Measurements from ENCODE around the gene ZNF546. TPM values are rescaled to one million over a fixed set of nuclear protein-coding genes. Genes with fewer than 3 reads are reported as not detected.
A peak's percentile ranks its signal among the peaks of the same experiment; 100 is the strongest.

Gene ZNF546
- total and polyA plus RNA-seq, 5 donors from 2014 or later: 2.3 to 5.8 (median 5.2) TPM

DNA sequence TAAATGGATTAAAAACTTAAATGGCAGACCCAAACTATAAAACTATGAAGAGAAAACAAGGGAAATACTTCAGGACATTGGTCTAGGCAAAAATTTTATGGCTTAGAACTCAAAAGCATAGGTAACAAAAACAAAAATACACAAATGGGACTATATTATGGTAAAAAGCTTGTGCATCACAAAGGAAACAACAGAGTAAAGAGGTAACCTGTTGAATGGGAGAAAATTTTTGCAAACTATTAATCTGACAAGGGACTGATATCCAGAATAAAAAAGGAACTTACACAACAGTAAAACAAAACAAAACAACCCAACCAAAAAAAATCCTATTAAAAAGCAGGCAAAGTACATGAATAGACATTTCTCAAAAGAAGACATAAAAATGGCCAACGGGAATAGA is 9.3 kb upstream of the ZNF546 start:
- Mint-ChIP-seq H3K9me3 (peaks cover 0 to 40% (median 14%) of the 10 kb centered on the region in 7 donors), H3K27ac (no peak overlapping the region), H3K4me1 (peaks cover 14 to 41% (median 25%) of the 10 kb centered on the region in 4 donors), H3K27me3 (peaks cover 5% of the 10 kb centered on the region), H3K4me3 (no peak overlapping the region), H3K36me3 (peaks cover 36% of the 10 kb centered on the region)
- H3K36me3 ChIP-seq (ENCODE audit: control insufficient read depth, insufficient read depth, low read length): peaks cover 9% of the 10 kb centered on the region
- no peak overlapping the region for H3K4me3 ChIP-seq (ENCODE audit: low read depth, low read length)
- ATAC-seq (ENCODE audit: low read depth in 2 of 2): no peak
- H3K4me1 ChIP-seq (ENCODE audit: control insufficient read depth, insufficient read depth, low read length, poor library complexity, severe bottlenecking): no peaks in the 10 kb centered on the region
- no peak overlapping the region for H3K27ac ChIP-seq (ENCODE audit: insufficient read depth, low read length, poor library complexity, severe bottlenecking)
- peaks cover 26 to 45% of the 10 kb centered on the region in 2 experiments for H3K9me3 ChIP-seq (ENCODE audit: control insufficient read depth in 2 of 2, low read length in 2 of 2)
- DNase-seq: no peak
- no peaks in the 10 kb centered on the region for H3K27me3 ChIP-seq (ENCODE audit: control insufficient read depth, insufficient read depth, low read length)

DNA sequence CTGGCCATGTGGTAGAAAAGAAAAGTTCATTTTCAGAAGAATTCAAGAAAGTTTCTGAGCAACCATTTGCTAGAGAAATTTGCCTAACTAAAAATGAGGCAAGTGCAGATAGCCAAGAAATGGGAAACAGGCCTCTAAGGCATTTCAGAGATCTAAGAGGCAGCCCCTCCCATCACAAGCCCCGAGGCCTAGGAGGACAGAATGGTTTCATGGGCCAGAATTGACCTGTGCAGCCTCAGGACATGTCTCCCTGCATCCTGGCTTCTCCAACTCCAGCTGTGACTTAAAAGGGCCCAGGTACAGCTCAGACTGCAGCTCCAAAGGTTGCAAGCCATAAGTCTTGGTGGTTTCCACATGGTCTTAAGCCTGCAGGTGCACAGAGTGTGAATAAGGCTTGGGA is 3.3 kb upstream of the ZNF546 start:
- ATAC-seq (ENCODE audit: low read depth in 2 of 2): no peak
- peaks cover 23 to 74% (median 55%) of the 10 kb centered on the region in 4 donors for H3K4me1 Mint-ChIP-seq
- no peak overlapping the region for H3K4me3 Mint-ChIP-seq
- no peaks in the 10 kb centered on the region for H3K27me3 Mint-ChIP-seq
- H3K27ac Mint-ChIP-seq: no peak overlapping the region
- Histone ChIP-seq H3K27me3 (ENCODE audit: control insufficient read depth, insufficient read depth, low read length) (no peaks in the 10 kb centered on the region), H3K36me3 (ENCODE audit: control insufficient read depth, insufficient read depth, low read length) (peaks cover 4% of the 10 kb centered on the region), H3K27ac (ENCODE audit: insufficient read depth, low read length, poor library complexity, severe bottlenecking) (no peak overlapping the region), H3K4me3 (ENCODE audit: low read depth, low read length) (no peak overlapping the region), H3K4me1 (ENCODE audit: control insufficient read depth, insufficient read depth, low read length, poor library complexity, severe bottlenecking) (peaks cover 17% of the 10 kb centered on the region), H3K9me3 (ENCODE audit: control insufficient read depth in 2 of 2, low read length in 2 of 2) (peaks cover 0 to 17% of the 10 kb centered on the region in 2 experiments)
- DNase-seq: no peak
- peaks cover 0 to 13% (median 6%) of the 10 kb centered on the region in 7 donors for H3K9me3 Mint-ChIP-seq
- peaks cover 27% of the 10 kb centered on the region for H3K36me3 Mint-ChIP-seq

DNA sequence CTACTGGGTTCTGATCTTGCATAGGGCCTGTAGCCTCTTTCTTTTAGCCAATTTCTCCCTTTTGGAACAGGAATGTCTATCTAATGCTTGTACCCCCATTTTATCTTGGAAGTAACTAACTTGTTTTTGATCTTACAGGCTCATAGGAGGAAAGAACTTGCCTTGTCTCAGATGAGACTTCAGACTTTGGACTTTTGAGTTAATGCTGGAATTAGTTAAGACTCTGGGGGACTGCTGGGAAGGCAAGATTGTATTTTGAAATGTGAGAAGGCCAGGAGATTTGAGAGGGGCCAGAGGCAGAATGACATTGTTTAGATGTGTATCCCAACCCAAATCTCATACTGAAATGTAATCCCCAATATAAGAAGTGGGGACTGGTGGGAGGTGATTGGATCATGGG is 2.5 kb upstream of the ZNF546 start:
- Histone ChIP-seq H3K27ac (ENCODE audit: insufficient read depth, low read length, poor library complexity, severe bottlenecking) (no peak overlapping the region), H3K4me3 (ENCODE audit: low read depth, low read length) (no peak overlapping the region), H3K9me3 (ENCODE audit: control insufficient read depth in 2 of 2, low read length in 2 of 2) (peaks cover 0 to 17% of the 10 kb centered on the region in 2 experiments), H3K4me1 (ENCODE audit: control insufficient read depth, insufficient read depth, low read length, poor library complexity, severe bottlenecking) (peaks cover 17% of the 10 kb centered on the region), H3K27me3 (ENCODE audit: control insufficient read depth, insufficient read depth, low read length) (no peaks in the 10 kb centered on the region), H3K36me3 (ENCODE audit: control insufficient read depth, insufficient read depth, low read length) (peaks cover 4% of the 10 kb centered on the region)
- Mint-ChIP-seq H3K9me3 (peaks cover 0 to 13% (median 5%) of the 10 kb centered on the region in 7 donors), H3K36me3 (peaks cover 23% of the 10 kb centered on the region), H3K27ac (no peak overlapping the region), H3K4me1 (peaks cover 23 to 71% (median 54%) of the 10 kb centered on the region in 4 donors), H3K27me3 (no peaks in the 10 kb centered on the region), H3K4me3 (peak overlapping the region in 3 of 4 donors; percentile 29 to 48 (median 33))
- ATAC-seq (ENCODE audit: low read depth in 2 of 2): no peak
- no peak for DNase-seq

DNA sequence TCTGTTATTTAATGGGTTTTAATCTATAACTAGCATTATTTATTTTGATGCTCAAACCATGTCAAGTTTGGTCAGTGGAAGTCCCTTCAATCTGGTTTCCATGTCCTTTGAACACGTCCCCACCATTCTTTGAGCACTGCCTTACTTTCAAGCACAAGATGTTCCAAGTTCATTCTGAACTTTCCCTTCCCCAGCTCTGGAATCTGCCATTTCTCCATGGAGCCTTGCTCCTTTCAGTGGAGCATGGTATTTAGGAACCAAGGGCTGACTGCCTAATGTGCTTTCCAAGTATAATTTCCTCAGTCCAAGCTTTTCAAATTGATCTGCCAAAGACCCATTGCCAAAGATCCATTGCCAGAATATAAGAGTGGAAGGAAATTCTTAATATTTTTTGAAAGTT is 1.1 kb upstream of the ZNF546 start:
- H3K4me3 ChIP-seq (ENCODE audit: low read depth, low read length): peak overlapping the region; percentile 89
- H3K4me1 ChIP-seq (ENCODE audit: control insufficient read depth, insufficient read depth, low read length, poor library complexity, severe bottlenecking): peaks cover 17% of the 10 kb centered on the region
- Mint-ChIP-seq H3K27me3 (no peaks in the 10 kb centered on the region), H3K36me3 (peaks cover 17% of the 10 kb centered on the region), H3K27ac (no peak overlapping the region), H3K4me1 (peaks cover 23 to 60% (median 45%) of the 10 kb centered on the region in 4 donors), H3K9me3 (peaks cover 0 to 13% (median 2%) of the 10 kb centered on the region in 7 donors), H3K4me3 (peak overlapping the region; percentile 74 to 99 (median 96))
- H3K9me3 ChIP-seq (ENCODE audit: control insufficient read depth in 2 of 2, low read length in 2 of 2): peaks cover 0 to 17% of the 10 kb centered on the region in 2 experiments
- peaks cover 4% of the 10 kb centered on the region for H3K36me3 ChIP-seq (ENCODE audit: control insufficient read depth, insufficient read depth, low read length)
- ATAC-seq (ENCODE audit: low read depth in 2 of 2) (no peak), DNase-seq (no peak)
- no peaks in the 10 kb centered on the region for H3K27me3 ChIP-seq (ENCODE audit: control insufficient read depth, insufficient read depth, low read length)
- H3K27ac ChIP-seq (ENCODE audit: insufficient read depth, low read length, poor library complexity, severe bottlenecking): peak overlapping the region; percentile 87

DNA sequence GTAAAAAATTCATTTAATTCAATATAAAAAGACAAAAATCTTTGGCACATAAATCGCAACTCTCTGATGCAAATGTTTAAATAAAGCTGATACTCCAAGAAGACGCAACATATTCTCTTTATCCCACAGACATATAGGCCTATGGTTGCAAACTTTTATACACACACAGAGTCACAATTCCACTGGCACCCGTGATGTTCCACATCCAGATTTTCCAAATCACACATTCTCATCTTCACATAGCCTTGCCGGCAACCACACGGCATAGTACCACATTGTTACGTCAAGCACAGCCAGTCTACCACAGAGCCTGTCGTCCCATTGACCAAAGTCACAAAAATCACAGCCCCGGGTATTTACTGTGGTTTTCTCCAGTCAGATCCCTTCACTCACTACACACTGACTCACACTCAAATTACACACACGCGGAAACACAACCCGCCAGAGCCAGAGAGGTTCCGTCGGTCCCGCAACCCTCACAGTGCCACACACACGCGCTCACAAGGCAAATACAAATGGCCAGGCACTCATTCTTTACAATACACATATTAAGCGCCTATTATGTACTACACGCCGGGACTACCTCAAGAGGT is 546 bp upstream of the ZNF546 start:
- ATAC-seq (ENCODE audit: low read depth in 2 of 2): peak; percentile 46 to 61

DNA sequence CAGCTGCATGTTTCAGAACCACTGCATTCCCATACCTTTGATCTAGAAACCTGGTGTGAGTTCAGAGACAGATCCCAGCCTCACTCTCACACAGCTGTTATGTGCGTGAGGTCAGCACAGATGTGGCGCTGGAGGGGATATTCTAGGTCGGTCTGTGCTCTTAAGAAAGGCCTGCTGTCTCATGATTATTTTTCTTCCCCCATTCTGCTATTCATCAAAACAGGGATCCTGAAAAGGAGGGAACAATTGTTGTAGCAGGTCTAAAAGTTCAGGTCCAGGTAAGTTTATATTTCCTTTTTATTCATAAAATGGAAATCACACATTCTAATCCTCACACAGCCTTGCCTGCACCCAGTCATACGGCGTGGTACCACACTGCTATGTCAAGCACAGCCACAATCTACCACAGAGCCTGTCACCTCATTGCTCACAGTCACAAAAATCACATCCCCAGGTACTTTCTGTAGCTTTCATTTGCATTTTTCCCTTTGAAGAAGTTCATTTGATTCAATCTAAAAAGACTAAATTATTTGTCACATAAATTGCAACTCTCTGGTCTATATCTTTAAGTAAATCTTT is 867 bp downstream of the ZNF546 start:
- DNase-seq (peak in 1 of 3 donors; percentile 35), ATAC-seq (ENCODE audit: low read depth in 2 of 2) (no peak)
- H3K27ac Mint-ChIP-seq: peak overlapping the region; percentile 92 to 99 (median 95)

More for the DNA sequence above, 546 bp upstream of the ZNF546 start:
- peak overlapping the region; percentile 92 to 99 (median 95) for H3K27ac Mint-ChIP-seq
- Histone ChIP-seq H3K9me3 (ENCODE audit: control insufficient read depth in 2 of 2, low read length in 2 of 2) (peaks cover 0 to 17% of the 10 kb centered on the region in 2 experiments), H3K27ac (ENCODE audit: insufficient read depth, low read length, poor library complexity, severe bottlenecking) (peak overlapping the region; percentile 87), H3K4me3 (ENCODE audit: low read depth, low read length) (peak overlapping the region; percentile 89), H3K4me1 (ENCODE audit: control insufficient read depth, insufficient read depth, low read length, poor library complexity, severe bottlenecking) (peaks cover 17% of the 10 kb centered on the region), H3K36me3 (ENCODE audit: control insufficient read depth, insufficient read depth, low read length) (peaks cover 4% of the 10 kb centered on the region), H3K27me3 (ENCODE audit: control insufficient read depth, insufficient read depth, low read length) (no peaks in the 10 kb centered on the region)
- H3K9me3 Mint-ChIP-seq: peaks cover 0 to 13% (median 2%) of the 10 kb centered on the region in 7 donors
- H3K27me3 Mint-ChIP-seq: no peaks in the 10 kb centered on the region
- H3K4me1 Mint-ChIP-seq: peaks cover 19 to 54% (median 44%) of the 10 kb centered on the region in 4 donors
- peak overlapping the region; percentile 94 to 99 (median 96) for H3K4me3 Mint-ChIP-seq
- peak in 1 of 3 donors; percentile 21 for DNase-seq
- H3K36me3 Mint-ChIP-seq: peaks cover 17% of the 10 kb centered on the region

DNA sequence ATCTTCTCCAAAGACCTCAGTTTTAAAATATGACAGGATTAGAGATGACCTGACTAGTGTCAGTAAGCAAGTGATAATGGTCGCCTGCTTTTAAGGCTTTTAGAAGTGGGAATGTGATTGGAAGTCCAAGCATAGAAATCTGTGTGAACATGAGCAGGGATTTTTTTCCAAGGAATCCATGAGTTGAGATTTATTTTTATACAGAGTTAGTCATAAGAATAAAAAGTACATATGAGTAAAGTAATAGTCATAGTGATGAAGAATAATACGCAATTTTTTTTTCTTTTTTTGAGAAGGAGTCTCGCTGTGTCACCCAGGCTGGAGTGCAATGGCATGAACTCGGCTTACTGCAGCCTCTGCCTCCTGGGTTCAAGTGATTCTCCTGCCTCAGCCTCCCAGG is 1.6 kb downstream of the ZNF546 start:
- H3K4me3 Mint-ChIP-seq: peak overlapping the region; percentile 94 to 99 (median 96)
- peaks cover 0 to 8% of the 10 kb centered on the region in 2 experiments for H3K9me3 ChIP-seq (ENCODE audit: control insufficient read depth in 2 of 2, low read length in 2 of 2)
- H3K27me3 Mint-ChIP-seq: no peaks in the 10 kb centered on the region
- H3K9me3 Mint-ChIP-seq: peaks cover 0 to 6% (median 0%) of the 10 kb centered on the region in 7 donors
- no peak overlapping the region for H3K27ac ChIP-seq (ENCODE audit: insufficient read depth, low read length, poor library complexity, severe bottlenecking)
- peaks cover 4% of the 10 kb centered on the region for H3K36me3 ChIP-seq (ENCODE audit: control insufficient read depth, insufficient read depth, low read length)
- H3K36me3 Mint-ChIP-seq: peaks cover 9% of the 10 kb centered on the region
- peak overlapping the region in 2 of 3 donors; percentile 92 to 95 for H3K27ac Mint-ChIP-seq
- H3K4me1 Mint-ChIP-seq: peaks cover 14 to 40% (median 32%) of the 10 kb centered on the region in 4 donors
- DNase-seq (no peak), ATAC-seq (ENCODE audit: low read depth in 2 of 2) (no peak)
- H3K27me3 ChIP-seq (ENCODE audit: control insufficient read depth, insufficient read depth, low read length): no peaks in the 10 kb centered on the region
- no peak overlapping the region for H3K4me3 ChIP-seq (ENCODE audit: low read depth, low read length)
- peaks cover 17% of the 10 kb centered on the region for H3K4me1 ChIP-seq (ENCODE audit: control insufficient read depth, insufficient read depth, low read length, poor library complexity, severe bottlenecking)

More for the DNA sequence above, 867 bp downstream of the ZNF546 start:
- Histone ChIP-seq H3K27ac (ENCODE audit: insufficient read depth, low read length, poor library complexity, severe bottlenecking) (peak overlapping the region; percentile 87), H3K27me3 (ENCODE audit: control insufficient read depth, insufficient read depth, low read length) (no peaks in the 10 kb centered on the region), H3K4me3 (ENCODE audit: low read depth, low read length) (peak overlapping the region; percentile 89), H3K36me3 (ENCODE audit: control insufficient read depth, insufficient read depth, low read length) (peaks cover 4% of the 10 kb centered on the region), H3K9me3 (ENCODE audit: control insufficient read depth in 2 of 2, low read length in 2 of 2) (peaks cover 0 to 16% of the 10 kb centered on the region in 2 experiments), H3K4me1 (ENCODE audit: control insufficient read depth, insufficient read depth, low read length, poor library complexity, severe bottlenecking) (peaks cover 17% of the 10 kb centered on the region)
- Mint-ChIP-seq H3K36me3 (peaks cover 16% of the 10 kb centered on the region), H3K27me3 (no peaks in the 10 kb centered on the region), H3K4me3 (peak overlapping the region; percentile 94 to 99 (median 96)), H3K4me1 (peaks cover 14 to 44% (median 35%) of the 10 kb centered on the region in 4 donors), H3K9me3 (peaks cover 0 to 13% (median 2%) of the 10 kb centered on the region in 7 donors)

All from CD4-positive, CD25-positive, alpha-beta regulatory T cell (primary cell).